ENCODE results near the gene TMEM92. TPM values are rescaled to one million over a fixed set of nuclear protein-coding genes. Genes with fewer than 3 reads are reported as not detected.

The TMEM92 gene
- 1 to 10 TPM in 1 of 2 donors, under 1 TPM in 1; 0.28 to 1.4 TPM for total RNA-seq

DNA sequence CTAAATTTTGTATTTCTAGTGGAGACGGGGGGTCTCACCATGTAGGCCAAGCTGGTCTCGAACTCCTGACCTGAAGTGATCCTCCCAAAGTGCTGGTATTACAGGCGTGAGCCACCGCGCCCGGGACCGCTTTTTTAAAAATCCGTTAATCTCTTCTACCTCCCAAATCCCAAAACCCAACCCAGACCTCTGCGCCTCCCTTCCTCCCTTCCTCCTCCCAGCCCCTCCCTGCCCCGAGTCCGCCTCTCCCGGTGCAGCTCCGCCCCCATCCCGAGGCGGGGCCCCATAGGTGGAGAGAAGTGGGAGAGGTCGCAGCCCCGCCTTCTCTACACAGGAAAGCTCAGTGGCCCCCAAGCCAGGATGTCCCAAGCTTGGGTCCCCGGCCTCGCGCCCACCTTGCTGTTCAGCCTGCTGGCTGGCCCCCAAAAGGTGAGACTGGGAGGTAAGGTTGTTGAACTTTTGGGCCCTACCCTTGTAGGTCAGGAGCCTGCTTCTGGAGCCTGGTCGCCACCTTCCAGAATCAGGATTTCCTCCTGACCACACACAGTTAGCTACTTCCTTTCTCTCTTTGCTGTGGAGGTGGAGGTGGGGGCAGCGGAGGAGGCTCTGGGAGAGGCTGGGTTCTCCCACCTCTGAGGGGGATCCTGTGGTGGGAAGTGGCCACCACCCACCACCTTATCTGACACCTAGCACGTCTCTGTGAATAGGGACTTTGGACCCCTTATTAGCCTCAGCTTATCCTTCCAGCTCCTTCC, at the start of gene TMEM92:
TSS of gene TMEM92 (plus strand) at position 325 of the 755 bp plus-strand sequence. CDS start at position 361, 36 bp downstream.
- no peaks in the 10 kb centered on the region for H3K9me3 ChIP-seq
- no peak for ATAC-seq (ENCODE audit: insufficient number of reproducible peaks, low FRiP score, low read depth)
- peak within 1 kb of the TSS; percentile 67 to 74 for H3K27ac ChIP-seq
- peaks cover 4 to 34% of the 10 kb centered on the region in 2 donors for H3K4me1 ChIP-seq (ENCODE audit: control insufficient read depth in 1 of 2, low read depth in 2 of 2)
- peaks cover 4% of the 10 kb centered on the region for H3K27me3 ChIP-seq (replicated peaks; ENCODE audit: insufficient read depth)
- peak within 1 kb of the TSS; percentile 82 for H3K4me3 ChIP-seq
- DNase-seq (ENCODE audit: low spot score): no peak
- TF ChIP-seq, protein P1, sequence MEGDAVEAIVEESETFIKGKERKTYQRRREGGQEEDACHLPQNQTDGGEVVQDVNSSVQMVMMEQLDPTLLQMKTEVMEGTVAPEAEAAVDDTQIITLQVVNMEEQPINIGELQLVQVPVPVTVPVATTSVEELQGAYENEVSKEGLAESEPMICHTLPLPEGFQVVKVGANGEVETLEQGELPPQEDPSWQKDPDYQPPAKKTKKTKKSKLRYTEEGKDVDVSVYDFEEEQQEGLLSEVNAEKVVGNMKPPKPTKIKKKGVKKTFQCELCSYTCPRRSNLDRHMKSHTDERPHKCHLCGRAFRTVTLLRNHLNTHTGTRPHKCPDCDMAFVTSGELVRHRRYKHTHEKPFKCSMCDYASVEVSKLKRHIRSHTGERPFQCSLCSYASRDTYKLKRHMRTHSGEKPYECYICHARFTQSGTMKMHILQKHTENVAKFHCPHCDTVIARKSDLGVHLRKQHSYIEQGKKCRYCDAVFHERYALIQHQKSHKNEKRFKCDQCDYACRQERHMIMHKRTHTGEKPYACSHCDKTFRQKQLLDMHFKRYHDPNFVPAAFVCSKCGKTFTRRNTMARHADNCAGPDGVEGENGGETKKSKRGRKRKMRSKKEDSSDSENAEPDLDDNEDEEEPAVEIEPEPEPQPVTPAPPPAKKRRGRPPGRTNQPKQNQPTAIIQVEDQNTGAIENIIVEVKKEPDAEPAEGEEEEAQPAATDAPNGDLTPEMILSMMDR (IDR thresholded peaks at IDR 0.05): no peak
- H3K36me3 ChIP-seq: no peaks in the 10 kb centered on the region

DNA sequence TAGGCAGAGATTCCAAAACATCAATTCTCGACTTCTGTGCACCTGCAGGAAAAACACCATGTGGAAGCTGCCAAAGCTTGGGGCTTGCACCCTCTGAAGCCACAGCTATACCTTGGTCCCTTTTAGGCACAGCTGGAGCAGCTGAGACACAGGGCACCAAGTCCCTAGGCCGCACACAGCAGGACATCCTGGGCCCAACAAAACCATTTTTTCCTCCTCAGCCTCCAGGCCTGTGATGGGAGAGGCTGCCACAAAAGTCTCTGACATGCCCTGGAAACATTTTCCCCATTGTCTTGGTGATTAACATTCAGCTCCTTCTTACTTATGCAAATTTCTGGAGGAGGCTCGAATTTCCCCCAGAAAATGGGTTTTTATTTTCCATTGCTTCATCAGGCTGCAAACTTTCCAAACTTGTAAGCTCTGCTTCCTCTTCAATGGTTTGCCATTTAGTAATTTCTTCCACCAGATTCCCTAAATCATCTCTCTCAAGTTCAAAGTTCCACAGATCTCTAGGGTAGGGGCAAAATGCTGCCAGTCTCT, 48.5 kb upstream of the TMEM92 start:
- ATAC-seq (ENCODE audit: insufficient number of reproducible peaks, low FRiP score, low read depth): no peak
- no peaks in the 10 kb centered on the region for H3K36me3 ChIP-seq
- H3K27ac ChIP-seq: no peak overlapping the region
- H3K9me3 ChIP-seq: no peaks in the 10 kb centered on the region
- H3K27me3 ChIP-seq (replicated peaks; ENCODE audit: insufficient read depth): no peaks in the 10 kb centered on the region
- H3K4me1 ChIP-seq (ENCODE audit: control insufficient read depth in 1 of 2, low read depth in 2 of 2): peaks cover 12 to 28% of the 10 kb centered on the region in 2 donors
- TF ChIP-seq, protein P1 (IDR thresholded peaks at IDR 0.05): no peak
- no peak overlapping the region for H3K4me3 ChIP-seq
- DNase-seq (ENCODE audit: low spot score): no peak

DNA sequence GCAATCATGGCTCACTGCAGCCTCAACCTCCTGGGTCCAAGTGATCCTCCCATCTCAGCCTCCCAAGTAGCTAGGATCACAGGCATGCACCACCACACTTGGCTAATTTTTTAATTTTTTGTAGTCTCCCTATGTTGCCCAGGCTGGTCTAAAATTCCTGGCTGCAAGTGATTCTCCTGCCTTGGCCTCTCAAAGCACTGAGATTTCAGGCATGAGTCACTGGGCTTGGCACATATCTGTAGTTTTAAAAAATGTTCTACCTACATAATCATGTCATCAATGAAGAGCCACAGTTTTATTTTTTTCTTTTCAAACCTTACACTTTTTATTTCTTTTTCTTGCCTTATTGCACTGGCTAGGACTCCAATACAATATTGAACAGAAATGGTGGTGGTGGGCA, 39.7 kb upstream of the TMEM92 start:
- H3K9me3 ChIP-seq: no peaks in the 10 kb centered on the region
- no peak overlapping the region for H3K27ac ChIP-seq
- no peaks in the 10 kb centered on the region for H3K36me3 ChIP-seq
- no peak for DNase-seq (ENCODE audit: low spot score)
- ATAC-seq (ENCODE audit: insufficient number of reproducible peaks, low FRiP score, low read depth): no peak
- TF ChIP-seq, protein P1 (IDR thresholded peaks at IDR 0.05): no peak
- H3K27me3 ChIP-seq (replicated peaks; ENCODE audit: insufficient read depth): no peaks in the 10 kb centered on the region
- peaks cover 0 to 16% of the 10 kb centered on the region in 2 donors for H3K4me1 ChIP-seq (ENCODE audit: control insufficient read depth in 1 of 2, low read depth in 2 of 2)
- H3K4me3 ChIP-seq: no peak overlapping the region

DNA sequence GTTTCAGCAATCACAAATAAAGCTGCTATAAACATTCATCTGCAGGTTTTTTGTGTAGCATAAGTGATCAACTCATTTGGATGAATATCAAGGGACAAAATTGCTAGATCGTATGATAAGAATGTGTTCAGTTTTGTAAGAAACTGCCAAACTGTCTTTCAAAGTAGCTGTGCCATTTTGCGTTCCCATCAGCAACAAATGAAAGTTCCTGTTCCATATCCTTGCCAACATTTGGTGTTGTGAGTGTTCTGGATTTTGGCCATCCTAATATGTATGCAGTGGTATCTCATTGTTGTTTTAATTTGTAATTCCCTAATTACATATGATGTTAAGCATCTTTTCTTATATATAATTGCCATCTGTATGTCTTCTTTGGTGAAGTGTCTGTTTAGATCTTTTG, 36.4 kb upstream of the TMEM92 start:
- no peaks in the 10 kb centered on the region for H3K27me3 ChIP-seq (replicated peaks; ENCODE audit: insufficient read depth)
- no peak overlapping the region for H3K27ac ChIP-seq
- H3K4me1 ChIP-seq (ENCODE audit: control insufficient read depth in 1 of 2, low read depth in 2 of 2): peaks cover 7 to 33% of the 10 kb centered on the region in 2 donors
- DNase-seq (ENCODE audit: low spot score) (no peak), ATAC-seq (ENCODE audit: insufficient number of reproducible peaks, low FRiP score, low read depth) (no peak)
- H3K36me3 ChIP-seq: no peaks in the 10 kb centered on the region
- no peak overlapping the region for H3K4me3 ChIP-seq
- TF ChIP-seq, protein P1 (IDR thresholded peaks at IDR 0.05): no peak
- no peaks in the 10 kb centered on the region for H3K9me3 ChIP-seq

DNA sequence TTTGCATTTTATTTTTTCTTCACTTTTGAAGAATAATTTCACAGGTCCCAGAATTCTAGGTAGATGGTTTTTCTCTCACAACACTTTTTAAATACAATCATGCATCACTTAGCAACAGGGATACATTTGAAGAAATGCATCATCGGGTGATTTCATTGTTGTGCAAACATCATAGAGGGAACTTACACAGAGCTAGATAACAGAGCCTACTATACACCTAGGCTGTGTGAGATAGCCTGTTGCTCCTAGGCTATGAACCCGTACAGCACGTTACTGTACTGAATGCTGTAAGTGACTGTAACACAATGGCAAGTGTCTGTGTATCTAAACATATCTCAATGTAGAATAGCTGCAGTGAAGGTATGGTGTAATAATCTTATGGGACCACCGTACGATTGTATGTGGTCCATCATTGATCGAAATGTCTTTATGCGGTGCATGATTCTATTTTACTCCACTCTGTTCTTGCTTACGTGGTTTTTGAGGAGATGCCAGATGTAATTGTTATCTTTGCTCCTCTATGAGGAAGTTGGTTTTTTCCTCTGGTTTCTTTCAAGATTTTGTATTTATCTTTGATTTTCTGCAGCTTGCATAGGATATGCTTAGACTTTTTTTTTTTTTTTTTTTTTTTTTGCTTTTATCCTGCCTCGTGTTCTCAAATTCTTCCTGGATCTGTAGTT, 35.5 kb upstream of the TMEM92 start:
- DNase-seq (ENCODE audit: low spot score): no peak
- TF ChIP-seq, protein P1 (IDR thresholded peaks at IDR 0.05): no peak
- Histone ChIP-seq H3K9me3 (no peaks in the 10 kb centered on the region), H3K4me1 (ENCODE audit: control insufficient read depth in 1 of 2, low read depth in 2 of 2) (peaks cover 7 to 33% of the 10 kb centered on the region in 2 donors), H3K36me3 (no peaks in the 10 kb centered on the region), H3K4me3 (no peak overlapping the region), H3K27me3 (replicated peaks; ENCODE audit: insufficient read depth) (no peaks in the 10 kb centered on the region), H3K27ac (no peak overlapping the region)
- no peak for ATAC-seq (ENCODE audit: insufficient number of reproducible peaks, low FRiP score, low read depth)

Data from thoracic aorta (tissue), 2 donors.